ENCODE measurements around the gene LONRF3.

LONRF3 gene

DNA sequence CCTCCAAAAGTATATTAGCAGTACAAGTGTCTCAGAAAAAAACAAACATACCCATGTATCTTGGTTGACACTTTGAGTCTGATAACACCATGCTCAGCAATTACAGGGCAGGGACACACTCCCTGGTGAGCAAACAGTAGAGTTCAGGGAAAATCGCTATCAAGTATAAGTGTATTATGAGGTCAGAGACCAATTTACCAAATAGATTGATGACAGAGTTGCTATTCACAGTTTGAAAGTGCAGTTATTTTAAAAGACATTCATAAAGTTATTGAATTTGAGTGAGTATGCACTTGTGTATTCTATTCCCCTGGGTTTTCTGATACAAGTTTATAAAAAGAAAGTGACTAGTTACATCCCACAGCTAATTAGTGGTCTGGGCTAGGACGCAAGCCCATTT is 10.2 kb upstream of the LONRF3 start:
- DNase-seq (ENCODE audit: insufficient read length, low spot score): no peak
- TF ChIP-seq SPI1 (IDR thresholded peaks at IDR 0.05; ENCODE audit: low read depth, low read length) (no peak), TAF1 (IDR thresholded peaks at IDR 0.05; ENCODE audit: low read depth, low read length) (no peak), PAX5 (IDR thresholded peaks at IDR 0.05; ENCODE audit: insufficient read depth, low read length, severe bottlenecking) (no peak), POLR2A (IDR thresholded peaks at IDR 0.05; ENCODE audit: low read depth, low read length) (no peak), POLR2AphosphoS5 (IDR thresholded peaks at IDR 0.05; ENCODE audit: low read depth, low read length) (no peak), POU2F2 (IDR thresholded peaks at IDR 0.05; ENCODE audit: low read depth, low read length) (no peak)
- FAIRE-seq: no peak

DNA sequence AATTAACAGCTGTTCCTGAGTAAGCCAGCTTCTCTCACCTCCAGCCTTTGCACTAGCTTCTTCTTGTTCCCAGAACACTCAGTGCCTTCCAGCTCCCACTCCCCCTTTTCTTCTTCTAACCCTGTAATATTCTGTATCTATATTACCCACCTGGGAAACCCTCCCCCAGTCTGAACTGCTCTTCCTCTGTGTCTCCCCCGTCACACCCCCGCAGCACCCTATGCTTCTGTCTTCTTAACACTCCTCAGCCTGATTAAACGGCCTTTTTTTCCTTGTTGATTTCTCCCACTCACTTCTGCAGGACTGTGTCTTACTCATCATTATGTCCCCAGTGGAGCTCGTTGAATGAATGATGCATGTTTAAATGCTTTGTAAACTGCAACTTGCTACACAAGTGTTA is 9.0 kb upstream of the LONRF3 start:
- no peak for FAIRE-seq
- DNase-seq (ENCODE audit: insufficient read length, low spot score): no peak
- no peak for TF ChIP-seq PAX5 (IDR thresholded peaks at IDR 0.05; ENCODE audit: insufficient read depth, low read length, severe bottlenecking)
- no peak for TF ChIP-seq POLR2A (IDR thresholded peaks at IDR 0.05; ENCODE audit: low read depth, low read length)
- no peak for TF ChIP-seq TAF1 (IDR thresholded peaks at IDR 0.05; ENCODE audit: low read depth, low read length)
- no peak for TF ChIP-seq POLR2AphosphoS5 (IDR thresholded peaks at IDR 0.05; ENCODE audit: low read depth, low read length)
- no peak for TF ChIP-seq POU2F2 (IDR thresholded peaks at IDR 0.05; ENCODE audit: low read depth, low read length)
- no peak for TF ChIP-seq SPI1 (IDR thresholded peaks at IDR 0.05; ENCODE audit: low read depth, low read length)

DNA sequence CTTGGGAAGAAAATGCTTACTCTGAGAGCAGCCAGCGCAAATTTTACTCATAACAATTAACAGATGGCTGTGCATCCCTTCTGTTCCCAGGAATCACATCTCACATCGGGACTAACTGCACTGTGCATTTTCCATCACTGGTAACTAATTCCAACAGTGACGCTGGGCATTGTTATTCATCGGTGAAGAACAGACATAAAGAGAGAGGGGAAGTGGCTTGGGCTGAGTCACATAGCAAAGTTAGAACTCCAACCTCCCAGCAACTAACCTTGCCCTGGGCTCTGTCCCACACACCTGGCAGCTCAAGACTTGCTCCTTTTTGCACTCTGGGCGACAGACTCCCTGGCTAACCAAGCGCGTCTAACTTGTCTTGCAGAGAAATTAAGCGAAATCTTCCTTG is 6.4 kb upstream of the LONRF3 start:
- no peak for FAIRE-seq
- no peak for DNase-seq (ENCODE audit: insufficient read length, low spot score)
- TF ChIP-seq POLR2AphosphoS5 (IDR thresholded peaks at IDR 0.05; ENCODE audit: low read depth, low read length) (no peak), SPI1 (IDR thresholded peaks at IDR 0.05; ENCODE audit: low read depth, low read length) (no peak), PAX5 (IDR thresholded peaks at IDR 0.05; ENCODE audit: insufficient read depth, low read length, severe bottlenecking) (no peak), POU2F2 (IDR thresholded peaks at IDR 0.05; ENCODE audit: low read depth, low read length) (no peak), TAF1 (IDR thresholded peaks at IDR 0.05; ENCODE audit: low read depth, low read length) (no peak), POLR2A (IDR thresholded peaks at IDR 0.05; ENCODE audit: low read depth, low read length) (no peak)

DNA sequence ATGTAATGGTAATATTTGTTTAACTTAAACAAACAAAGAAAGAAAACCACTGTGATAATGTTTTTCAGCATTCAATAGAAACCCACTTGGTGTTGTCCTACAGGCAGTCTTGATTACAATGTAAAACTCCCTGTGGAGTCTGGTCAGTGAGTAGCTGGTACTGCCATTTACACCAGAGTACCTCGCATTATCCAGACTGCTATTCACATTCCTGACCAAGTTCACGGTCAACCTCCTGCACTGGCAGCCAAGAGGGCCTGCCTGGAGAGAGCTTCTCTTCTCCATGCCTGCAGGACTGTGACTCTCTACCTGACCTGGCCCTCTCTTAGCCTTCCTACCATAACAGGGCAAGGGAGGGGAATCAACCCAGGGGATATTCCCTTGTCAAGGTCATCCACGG is 2.9 kb upstream of the LONRF3 start:
- no peak for DNase-seq (ENCODE audit: insufficient read length, low spot score)
- no peak for TF ChIP-seq PAX5 (IDR thresholded peaks at IDR 0.05; ENCODE audit: insufficient read depth, low read length, severe bottlenecking)
- no peak for TF ChIP-seq SPI1 (IDR thresholded peaks at IDR 0.05; ENCODE audit: low read depth, low read length)
- no peak for TF ChIP-seq POLR2AphosphoS5 (IDR thresholded peaks at IDR 0.05; ENCODE audit: low read depth, low read length)
- TF ChIP-seq POLR2A (IDR thresholded peaks at IDR 0.05; ENCODE audit: low read depth, low read length): no peak
- no peak for TF ChIP-seq POU2F2 (IDR thresholded peaks at IDR 0.05; ENCODE audit: low read depth, low read length)
- TF ChIP-seq TAF1 (IDR thresholded peaks at IDR 0.05; ENCODE audit: low read depth, low read length): no peak
- FAIRE-seq: no peak

DNA sequence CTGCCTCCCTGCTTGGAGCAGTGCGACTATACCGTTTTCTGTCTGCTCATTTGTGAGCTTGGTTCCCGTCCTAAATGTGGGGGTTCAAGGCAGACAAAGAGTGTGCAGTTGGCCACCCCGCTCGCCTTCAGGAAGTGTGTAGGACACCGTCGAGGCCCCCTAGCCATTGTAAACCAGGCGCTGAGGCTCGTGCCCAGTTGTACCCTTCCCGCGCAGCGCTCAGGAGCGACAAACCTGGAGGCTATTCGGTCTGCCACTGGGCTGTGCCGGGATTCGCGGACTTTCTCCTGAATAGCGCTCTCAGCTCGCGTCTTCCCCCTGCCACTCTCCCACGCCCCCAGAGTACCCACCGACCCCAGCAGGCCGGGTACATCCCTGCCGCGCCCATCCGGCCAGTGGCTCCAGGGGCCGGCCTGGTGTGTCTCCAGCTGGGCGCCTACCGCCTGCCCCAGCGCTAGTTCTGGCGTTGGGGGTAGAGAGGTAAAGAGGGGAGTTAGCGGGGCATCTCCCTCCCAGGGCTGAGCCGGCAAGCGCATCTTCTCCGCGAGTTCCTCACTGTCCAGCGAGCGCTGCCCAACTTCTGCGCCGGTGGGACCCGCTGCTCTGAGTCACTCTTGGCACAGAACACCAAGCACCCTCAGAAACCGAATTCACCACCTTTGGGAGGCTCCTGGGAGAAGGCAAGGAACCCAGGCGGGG is 880 bp upstream of the LONRF3 start:
- TF ChIP-seq PAX5 (IDR thresholded peaks at IDR 0.05; ENCODE audit: insufficient read depth, low read length, severe bottlenecking) (no peak), POU2F2 (IDR thresholded peaks at IDR 0.05; ENCODE audit: low read depth, low read length) (no peak), SPI1 (IDR thresholded peaks at IDR 0.05; ENCODE audit: low read depth, low read length) (no peak), POLR2AphosphoS5 (IDR thresholded peaks at IDR 0.05; ENCODE audit: low read depth, low read length) (no peak), TAF1 (IDR thresholded peaks at IDR 0.05; ENCODE audit: low read depth, low read length) (no peak), POLR2A (IDR thresholded peaks at IDR 0.05; ENCODE audit: low read depth, low read length) (no peak)
- FAIRE-seq (no peak), DNase-seq (ENCODE audit: insufficient read length, low spot score) (no peak)

DNA sequence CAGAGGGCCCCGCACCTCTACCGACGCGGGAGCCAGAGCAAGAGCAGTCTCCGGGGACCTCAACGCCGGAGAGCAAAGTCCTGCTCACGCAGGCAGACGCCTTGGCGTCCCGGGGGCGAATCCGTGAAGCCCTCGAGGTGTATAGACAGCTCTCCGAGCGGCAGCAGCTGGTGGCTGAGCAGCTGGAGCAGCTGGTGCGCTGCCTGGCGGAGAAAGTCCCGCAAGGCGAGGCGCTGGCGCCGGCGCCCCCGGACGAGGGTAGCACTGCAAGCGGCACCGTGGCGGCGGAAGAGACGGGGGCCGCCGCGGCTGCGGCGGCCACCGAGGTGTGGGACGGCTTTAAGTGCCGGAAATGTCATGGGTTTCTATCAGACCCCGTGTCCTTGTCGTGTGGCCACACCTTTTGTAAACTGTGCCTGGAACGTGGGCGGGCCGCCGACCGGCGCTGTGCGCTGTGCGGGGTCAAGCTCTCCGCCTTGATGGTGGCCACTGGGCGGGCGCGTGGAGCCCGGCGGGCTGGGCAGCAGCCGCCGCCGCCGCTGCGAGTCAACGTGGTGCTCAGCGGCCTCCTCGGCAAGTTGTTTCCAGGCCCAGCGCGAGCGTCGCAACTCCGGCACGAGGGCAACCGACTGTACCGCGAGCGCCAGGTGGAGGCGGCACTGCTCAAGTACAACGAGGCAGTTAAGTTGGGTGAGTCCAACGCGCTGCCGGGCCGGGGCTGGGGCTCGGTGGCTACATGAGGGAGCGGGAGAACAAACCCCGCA is 672 bp downstream of the LONRF3 start:
- TF ChIP-seq POU2F2 (IDR thresholded peaks at IDR 0.05; ENCODE audit: low read depth, low read length): no peak
- TF ChIP-seq SPI1 (IDR thresholded peaks at IDR 0.05; ENCODE audit: low read depth, low read length): no peak
- TF ChIP-seq TAF1 (IDR thresholded peaks at IDR 0.05; ENCODE audit: low read depth, low read length): no peak
- no peak for TF ChIP-seq PAX5 (IDR thresholded peaks at IDR 0.05; ENCODE audit: insufficient read depth, low read length, severe bottlenecking)
- TF ChIP-seq POLR2A (IDR thresholded peaks at IDR 0.05; ENCODE audit: low read depth, low read length): no peak
- TF ChIP-seq POLR2AphosphoS5 (IDR thresholded peaks at IDR 0.05; ENCODE audit: low read depth, low read length): no peak
- FAIRE-seq (no peak), DNase-seq (ENCODE audit: insufficient read length, low spot score) (no peak)

DNA sequence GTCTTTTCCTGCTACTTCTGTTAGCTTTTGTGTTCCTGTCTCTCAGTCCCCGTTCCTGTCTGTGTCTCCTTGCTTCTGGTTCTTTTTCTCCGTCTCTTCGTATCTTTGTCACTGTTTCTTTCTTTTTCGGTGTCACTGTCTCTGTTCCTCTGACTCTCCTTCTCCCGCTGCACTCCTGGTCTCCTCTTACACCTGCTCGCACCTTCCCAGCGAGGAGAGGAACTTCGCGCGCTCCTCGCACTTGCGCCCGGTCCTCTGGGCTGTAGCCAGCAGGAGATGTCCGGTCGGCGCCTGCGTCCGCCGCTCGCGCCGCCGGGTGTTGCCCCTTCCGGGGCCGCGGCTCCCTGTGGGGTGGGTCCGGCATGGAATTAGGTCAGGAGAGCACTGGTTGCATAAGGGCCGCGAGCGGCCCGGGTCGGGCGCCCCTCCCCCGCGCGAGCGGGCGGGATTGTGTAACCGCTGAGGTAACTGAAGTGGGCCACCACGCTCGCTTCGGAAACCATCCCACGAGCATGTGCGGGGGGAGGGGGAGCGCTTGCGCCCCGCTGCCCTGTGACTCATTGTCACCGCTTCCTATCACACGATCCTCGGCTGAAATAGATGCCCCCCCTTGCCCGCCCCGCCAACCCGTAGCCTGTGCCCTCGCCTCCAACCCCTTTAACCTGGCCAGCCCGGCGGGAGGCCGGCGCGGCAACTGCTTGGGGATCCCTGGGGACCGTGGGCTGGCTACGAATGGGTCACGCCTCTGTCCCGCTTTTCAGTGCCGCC is 1.6 kb downstream of the LONRF3 start:
- FAIRE-seq (no peak), DNase-seq (ENCODE audit: insufficient read length, low spot score) (no peak)
- TF ChIP-seq POU2F2 (IDR thresholded peaks at IDR 0.05; ENCODE audit: low read depth, low read length): no peak
- no peak for TF ChIP-seq SPI1 (IDR thresholded peaks at IDR 0.05; ENCODE audit: low read depth, low read length)

DNA sequence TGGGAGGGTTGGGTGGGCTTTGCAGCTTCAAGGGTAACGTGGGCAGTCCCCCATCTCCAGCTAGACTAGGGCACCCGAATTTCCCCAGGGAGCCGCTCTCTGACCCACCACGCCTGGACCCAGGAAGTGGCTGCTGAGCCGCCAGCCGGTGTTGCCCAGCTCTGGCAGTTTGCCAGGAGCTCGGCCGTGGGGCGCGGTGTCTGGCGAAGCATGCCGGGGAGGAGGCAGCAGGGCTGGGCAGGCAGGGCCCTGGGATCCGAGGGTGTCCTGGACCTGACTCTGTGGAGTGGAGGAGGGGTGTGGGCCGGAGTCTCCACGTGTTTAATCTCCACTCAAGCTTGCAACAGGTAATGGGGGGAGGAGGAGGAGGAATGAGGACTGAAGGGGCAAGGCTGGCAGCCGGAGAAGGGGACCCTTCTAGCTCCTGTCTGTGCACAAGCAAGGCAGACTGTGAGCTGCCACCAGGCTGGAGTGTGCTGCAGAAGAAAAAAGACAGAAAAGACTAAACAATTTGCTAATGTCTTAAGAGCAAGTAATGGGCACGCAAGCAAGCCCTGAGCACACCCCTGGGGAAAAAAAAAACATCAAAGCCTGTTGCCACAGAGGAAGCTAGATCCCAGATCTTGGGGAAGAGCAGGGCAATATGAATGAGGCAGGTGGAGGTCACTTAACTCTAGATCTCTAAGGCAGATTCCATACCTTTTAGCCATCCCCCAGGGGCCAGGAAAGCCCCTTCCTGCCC is 2.4 kb downstream of the LONRF3 start:
- TF ChIP-seq PAX5 (IDR thresholded peaks at IDR 0.05; ENCODE audit: insufficient read depth, low read length, severe bottlenecking) (no peak), SPI1 (IDR thresholded peaks at IDR 0.05; ENCODE audit: low read depth, low read length) (no peak), POLR2A (IDR thresholded peaks at IDR 0.05; ENCODE audit: low read depth, low read length) (no peak), TAF1 (IDR thresholded peaks at IDR 0.05; ENCODE audit: low read depth, low read length) (no peak), POLR2AphosphoS5 (IDR thresholded peaks at IDR 0.05; ENCODE audit: low read depth, low read length) (no peak), POU2F2 (IDR thresholded peaks at IDR 0.05; ENCODE audit: low read depth, low read length) (no peak)
- DNase-seq (ENCODE audit: insufficient read length, low spot score) (no peak), FAIRE-seq (no peak)

All from GM12891 (cell line).